HUES6 (cell line): Measurements from ENCODE around the gene NLRP6.

Experiments
- H3K27ac ChIP-seq: 2 replicates; pipeline ENCODE4 v1.7.0; 2013; ENCODE audit warnings: low read depth, mild to moderate bottlenecking, low read length, inconsistent platforms
- H3K27me3 ChIP-seq: 2 replicates; pipeline ENCODE4 v1.6.1; 2013; ENCODE audit warnings: low read length; ENCODE audit not compliant: control insufficient read depth, insufficient read depth
- H3K36me3 ChIP-seq: 2 replicates; pipeline ENCODE4 v1.6.1; 2013; ENCODE audit warnings: low read length; ENCODE audit not compliant: control insufficient read depth, insufficient read depth
- H3K4me1 ChIP-seq: 2 replicates; pipeline ENCODE4 v1.6.1; 2013; ENCODE audit warnings: low read length; ENCODE audit not compliant: control insufficient read depth, insufficient read depth
- H3K4me3 ChIP-seq: 2 replicates; pipeline ENCODE4 v1.5.1; 2013; ENCODE audit warnings: low read depth, low read length
- H3K9ac ChIP-seq: one replicate; pipeline ENCODE4 v1.6.1; 2013; ENCODE audit warnings: mild to moderate bottlenecking, low read length
- H3K9me3 ChIP-seq: 2 replicates; pipeline ENCODE4 v1.6.1; 2013; ENCODE audit warnings: low read depth, low read length; ENCODE audit not compliant: control insufficient read depth, insufficient read depth

NLRP6 gene

GRCh38 chr11:289712-290620 lies 11.8 kb downstream of the NLRP6 start:
- H3K27ac ChIP-seq = no peak overlapping the region
- peak overlapping the region; percentile 43 for H3K4me3 ChIP-seq
- peaks cover 26% of the 10 kb centered on the region for H3K36me3 ChIP-seq
- H3K9me3 ChIP-seq = no peaks in the 10 kb centered on the region
- H3K4me1 ChIP-seq = peaks cover 39% of the 10 kb centered on the region
- H3K27me3 ChIP-seq = peaks cover 21% of the 10 kb centered on the region
- H3K9ac ChIP-seq = peak overlapping the region; percentile 36

- H3K27me3 ChIP-seq = peaks cover 21% of the 10 kb centered on the region
- H3K4me3 ChIP-seq = no peak overlapping the region; the same call in 1 of the 2 replicates
- peaks cover 39% of the 10 kb centered on the region for H3K4me1 ChIP-seq
- no peaks in the 10 kb centered on the region for H3K9me3 ChIP-seq
- no peak overlapping the region for H3K27ac ChIP-seq
- H3K9ac ChIP-seq = peak overlapping the region; percentile 5
- H3K36me3 ChIP-seq = peaks cover 30% of the 10 kb centered on the region
Observed at GRCh38 chr11:290621-291231, 12.5 kb downstream of the NLRP6 start.

- peak overlapping the region; percentile 5 for H3K9ac ChIP-seq
- peaks cover 39% of the 10 kb centered on the region for H3K4me1 ChIP-seq
- peaks cover 18% of the 10 kb centered on the region for H3K27me3 ChIP-seq
- no peaks in the 10 kb centered on the region for H3K9me3 ChIP-seq
- H3K4me3 ChIP-seq = no peak overlapping the region; the same call in 1 of the 2 replicates
- no peak overlapping the region for H3K27ac ChIP-seq
- peaks cover 31% of the 10 kb centered on the region for H3K36me3 ChIP-seq
Observed at GRCh38 chr11:291281-292210, 13.3 kb downstream of the NLRP6 start.

- Histone ChIP-seq H3K4me1 (peaks cover 34% of the 10 kb centered on the region), H3K27me3 (peaks cover 12% of the 10 kb centered on the region), H3K9ac (no peak overlapping the region), H3K4me3 (no peak overlapping the region), H3K27ac (no peak overlapping the region), H3K36me3 (peaks cover 31% of the 10 kb centered on the region), H3K9me3 (no peaks in the 10 kb centered on the region)
Observed at GRCh38 chr11:292211-293121, 14.3 kb downstream of the NLRP6 start.

GRCh38 chr11:293271-293851 lies 15.2 kb downstream of the NLRP6 start:
- Histone ChIP-seq H3K4me1 (peaks cover 33% of the 10 kb centered on the region), H3K9ac (no peak overlapping the region), H3K4me3 (no peak overlapping the region), H3K27me3 (peaks cover 3% of the 10 kb centered on the region), H3K27ac (no peak overlapping the region), H3K36me3 (peaks cover 31% of the 10 kb centered on the region), H3K9me3 (no peaks in the 10 kb centered on the region)

GRCh38 chr11:293852-294661 lies 15.8 kb downstream of the NLRP6 start:
- H3K4me1 ChIP-seq = peaks cover 34% of the 10 kb centered on the region
- H3K4me3 ChIP-seq = no peak overlapping the region
- no peaks in the 10 kb centered on the region for H3K9me3 ChIP-seq
- H3K36me3 ChIP-seq = peaks cover 31% of the 10 kb centered on the region
- H3K27ac ChIP-seq = no peak overlapping the region
- no peaks in the 10 kb centered on the region for H3K27me3 ChIP-seq
- H3K9ac ChIP-seq = no peak overlapping the region

- H3K27ac ChIP-seq = no peak overlapping the region
- no peak overlapping the region for H3K4me3 ChIP-seq
- H3K9me3 ChIP-seq = no peaks in the 10 kb centered on the region
- peaks cover 30% of the 10 kb centered on the region for H3K4me1 ChIP-seq
- peaks cover 31% of the 10 kb centered on the region for H3K36me3 ChIP-seq
- no peaks in the 10 kb centered on the region for H3K27me3 ChIP-seq
- H3K9ac ChIP-seq = no peak overlapping the region
Observed at GRCh38 chr11:294780-295179, 16.6 kb downstream of the NLRP6 start.

- H3K4me3 ChIP-seq = no peak overlapping the region
- no peak overlapping the region for H3K9ac ChIP-seq
- no peaks in the 10 kb centered on the region for H3K27me3 ChIP-seq
- peaks cover 30% of the 10 kb centered on the region for H3K4me1 ChIP-seq
- peaks cover 31% of the 10 kb centered on the region for H3K36me3 ChIP-seq
- H3K9me3 ChIP-seq = no peaks in the 10 kb centered on the region
- H3K27ac ChIP-seq = no peak overlapping the region
Observed at GRCh38 chr11:295351-296170, 17.4 kb downstream of the NLRP6 start.
